IPS-NIHi11 (cell line): Measurements from ENCODE around the gene PREX1.

Experiments
- DNase-seq: peaks from one replicate; pipeline ENCODE4 v3.0.0; 2012; ENCODE audit warnings: mixed read lengths, low spot score

PREX1 gene

DNA sequence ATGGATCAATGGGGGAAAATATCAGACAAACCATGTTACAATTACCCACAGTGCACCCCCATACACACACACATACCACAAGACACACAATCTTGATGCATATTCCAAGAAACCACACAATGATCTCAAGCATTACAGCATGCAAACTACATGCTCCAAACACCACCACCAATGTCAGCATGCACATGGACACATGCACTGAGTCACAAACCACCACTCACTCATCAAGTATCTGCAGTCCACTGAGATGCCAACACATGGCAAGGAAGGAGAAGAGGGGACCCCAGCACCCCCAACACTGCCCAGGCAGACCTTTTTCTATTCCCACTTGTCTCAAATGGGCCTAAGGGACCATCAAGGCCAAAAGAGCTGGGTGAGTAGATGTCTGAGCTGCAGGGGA is 91.6 kb downstream of the PREX1 start:
- no peak for DNase-seq

DNA sequence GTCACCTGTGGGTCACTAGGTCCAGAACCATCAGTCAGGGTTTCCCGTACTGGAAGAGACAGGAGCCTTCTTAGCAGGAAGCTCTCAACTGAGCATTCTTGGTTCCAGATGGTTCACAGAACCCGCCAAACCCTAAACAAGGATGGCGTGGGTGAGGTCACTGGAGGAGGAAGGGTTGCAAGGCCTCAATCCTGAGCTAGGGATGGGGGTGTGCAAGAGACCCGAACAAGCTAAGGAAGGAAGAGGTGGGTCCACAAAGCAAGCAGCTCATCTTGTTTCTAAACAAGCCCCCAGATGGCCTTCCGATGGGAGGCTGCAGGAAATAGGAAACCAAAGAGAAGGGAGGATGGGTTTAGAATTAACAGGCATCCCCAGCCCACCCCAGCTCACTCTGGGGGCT is 92.7 kb downstream of the PREX1 start:
- DNase-seq, result no peak

DNA sequence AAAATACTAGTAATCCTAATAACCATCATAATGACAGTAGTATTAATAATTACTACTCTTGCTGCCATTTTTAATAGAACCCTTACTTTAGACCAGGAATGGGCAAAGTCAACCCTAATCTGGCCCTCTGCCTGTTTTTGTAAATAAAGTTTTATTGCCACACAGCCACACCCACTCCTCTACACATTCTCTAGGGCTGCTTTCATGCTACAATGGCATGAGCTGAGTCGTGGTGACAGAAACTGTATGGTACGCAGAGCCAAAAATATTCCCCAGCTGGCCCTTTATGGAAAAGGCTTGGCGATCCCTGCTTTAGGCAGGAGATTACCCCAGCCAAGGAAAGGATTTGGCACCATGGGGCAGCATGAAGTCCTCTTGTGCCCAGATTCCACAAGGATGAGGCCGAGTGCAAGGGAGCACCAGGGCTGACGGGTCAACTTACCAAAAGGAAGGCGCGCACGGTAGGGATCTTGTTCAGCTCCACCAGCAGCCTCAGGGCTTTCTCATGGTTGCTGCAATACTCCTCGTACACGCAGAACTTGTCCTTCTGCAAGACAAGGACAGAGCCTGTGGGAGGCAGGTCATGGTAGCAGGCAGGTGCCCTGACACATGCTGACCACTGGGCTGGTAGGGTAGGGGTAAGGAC is 93.6 kb downstream of the PREX1 start:
- DNase-seq, result no peak

DNA sequence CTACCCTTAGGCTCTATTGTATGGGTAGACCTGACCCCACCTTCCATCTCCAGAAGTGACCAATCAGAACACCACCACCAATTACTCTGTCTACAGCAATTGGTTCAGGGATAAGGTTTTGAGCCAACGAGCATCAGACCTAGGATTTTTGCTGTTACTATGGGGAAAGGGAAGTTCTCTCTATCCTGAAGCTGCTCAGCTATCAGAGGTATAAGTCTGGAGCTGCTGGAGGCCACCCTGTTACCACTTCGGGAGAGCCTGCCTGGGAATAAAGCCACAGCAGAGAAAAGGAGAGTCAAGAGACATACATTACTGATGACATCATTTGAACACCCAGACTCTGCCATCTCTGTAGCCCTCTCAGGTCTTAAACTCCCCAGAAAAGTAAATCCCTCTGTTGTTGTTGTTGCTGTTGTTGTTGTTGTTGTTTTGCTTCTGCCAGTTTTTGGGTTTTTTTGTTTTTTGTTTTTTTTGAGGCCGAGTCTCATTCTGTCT is 94.5 kb downstream of the PREX1 start:
- no peak for DNase-seq

DNA sequence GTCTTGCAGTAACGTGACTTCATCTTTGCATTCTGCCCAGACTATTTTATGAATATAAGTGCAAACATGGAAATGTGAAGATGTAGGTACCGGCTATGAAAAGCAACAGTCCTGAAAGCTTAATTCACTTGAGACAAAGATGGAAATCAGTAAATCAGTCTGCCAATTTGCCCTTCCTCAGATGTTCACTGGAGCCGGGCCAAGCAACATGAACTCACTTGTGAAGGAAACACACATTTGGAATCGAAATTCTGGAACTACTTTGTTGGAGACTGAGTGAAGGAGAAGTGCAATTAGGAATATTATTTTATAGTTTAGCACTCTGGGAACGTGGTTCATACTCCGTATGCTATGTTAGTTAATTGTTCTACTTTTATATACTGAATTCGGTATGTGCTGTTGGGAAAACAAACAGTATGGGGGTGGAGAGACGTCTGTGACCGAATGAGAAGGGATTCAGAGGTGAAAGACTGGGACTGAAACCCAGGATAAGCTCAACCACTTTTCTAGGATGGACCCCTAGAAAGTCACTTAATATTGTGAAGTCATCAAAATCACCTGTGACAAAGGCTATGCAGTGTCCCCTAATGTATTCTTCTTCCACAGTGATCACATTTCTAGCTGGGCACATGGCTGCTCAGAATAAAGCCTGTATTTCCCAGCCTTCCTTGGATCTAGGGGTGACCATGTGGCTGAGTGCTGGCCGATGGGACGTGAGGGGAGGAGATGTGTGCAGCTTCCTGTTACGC is 95.5 kb downstream of the PREX1 start:
- DNase-seq, result no peak

DNA sequence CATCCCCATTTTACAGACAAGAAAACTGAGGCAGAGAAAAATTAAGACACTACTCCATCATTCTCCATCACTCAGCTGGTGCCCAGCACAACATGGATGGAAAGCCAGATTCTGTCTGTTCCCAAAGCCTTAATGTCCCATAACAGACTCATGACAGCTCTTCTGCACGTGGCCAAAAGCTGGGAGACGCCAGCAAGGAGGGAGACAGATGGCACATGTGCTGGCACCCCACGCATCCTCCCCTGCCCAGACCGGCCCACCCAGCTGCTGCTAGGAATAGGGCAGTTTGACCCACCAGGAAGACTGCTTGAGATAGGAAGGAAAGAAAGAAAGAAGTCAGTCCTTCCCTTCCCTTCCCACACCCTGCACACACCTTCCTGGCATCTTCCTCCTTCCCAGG is 96.3 kb downstream of the PREX1 start:
- no peak for DNase-seq

DNA sequence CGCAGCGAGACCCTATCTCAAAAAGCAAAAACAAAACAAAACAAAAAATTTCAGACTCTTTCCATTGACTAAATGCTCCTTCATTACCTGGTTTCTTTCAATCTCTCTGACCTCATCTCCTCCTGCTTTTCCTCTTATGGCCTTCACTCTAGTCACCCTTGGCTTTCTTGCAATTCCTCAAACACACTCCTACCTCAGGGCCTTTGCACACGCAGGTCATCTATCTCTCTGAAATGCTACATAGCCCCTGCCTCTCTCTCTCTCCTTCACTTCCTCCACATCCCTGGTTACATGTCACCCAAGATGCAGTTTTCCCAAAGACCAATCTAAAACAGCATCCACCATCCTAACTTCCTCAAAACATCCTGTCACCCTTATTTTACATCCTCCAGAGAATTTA is 96.8 kb downstream of the PREX1 start:
- no peak for DNase-seq

DNA sequence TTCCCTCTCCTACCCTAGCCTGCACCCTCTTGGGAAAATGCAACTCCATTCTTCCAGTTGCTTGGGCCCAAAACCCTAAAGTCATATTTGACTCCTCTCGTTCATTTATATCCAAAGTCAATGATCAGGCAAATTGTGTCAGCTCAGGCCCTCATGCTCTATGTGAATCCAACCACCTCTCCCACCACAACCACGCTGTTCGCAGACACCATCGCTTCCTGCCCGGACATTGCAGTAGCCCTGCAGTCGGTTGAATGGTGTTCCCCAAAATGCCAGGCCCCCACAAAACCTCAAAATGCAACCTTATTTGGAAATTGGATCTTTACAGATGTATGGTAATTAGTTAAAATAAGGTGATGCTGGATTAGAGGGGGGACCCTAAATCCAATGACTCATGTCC is 98.3 kb downstream of the PREX1 start:
- DNase-seq, result no peak

DNA sequence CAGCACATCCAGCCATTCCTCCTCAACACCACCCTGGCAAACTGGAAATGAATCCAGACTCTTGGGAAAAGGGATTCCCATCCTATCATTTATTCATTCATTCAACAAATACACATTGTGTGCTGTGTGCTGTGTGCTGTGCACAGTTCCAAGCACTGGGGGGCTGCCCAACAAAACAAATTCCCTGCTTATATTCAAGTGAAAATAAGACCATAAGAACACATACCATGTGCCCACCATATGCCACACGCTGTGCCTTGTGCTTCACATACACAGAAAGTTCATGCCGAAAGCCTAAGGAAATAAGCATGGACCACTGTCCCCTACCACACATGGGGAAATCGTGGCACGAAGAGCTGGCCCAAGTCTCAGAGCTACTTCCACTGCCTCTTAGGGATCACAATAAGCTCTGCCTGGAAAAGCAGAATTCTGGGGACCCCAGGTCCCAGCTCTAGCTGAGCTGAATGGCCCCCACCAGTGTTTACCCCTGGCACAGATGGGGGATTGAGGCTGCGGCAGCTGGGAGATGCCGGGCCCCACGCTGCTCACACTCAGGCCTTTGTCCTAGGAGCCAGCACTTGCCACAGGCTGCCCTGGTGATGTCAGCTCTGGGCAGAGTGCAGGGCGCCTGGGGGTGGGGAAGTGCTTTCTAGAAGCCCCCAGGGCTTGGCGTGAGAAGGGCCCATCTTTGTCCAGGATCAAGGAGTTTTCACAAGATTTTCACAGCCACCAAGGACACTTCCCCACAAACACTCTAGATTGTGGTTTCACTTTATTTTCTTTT is 99.6 kb downstream of the PREX1 start:
- no peak for DNase-seq

DNA sequence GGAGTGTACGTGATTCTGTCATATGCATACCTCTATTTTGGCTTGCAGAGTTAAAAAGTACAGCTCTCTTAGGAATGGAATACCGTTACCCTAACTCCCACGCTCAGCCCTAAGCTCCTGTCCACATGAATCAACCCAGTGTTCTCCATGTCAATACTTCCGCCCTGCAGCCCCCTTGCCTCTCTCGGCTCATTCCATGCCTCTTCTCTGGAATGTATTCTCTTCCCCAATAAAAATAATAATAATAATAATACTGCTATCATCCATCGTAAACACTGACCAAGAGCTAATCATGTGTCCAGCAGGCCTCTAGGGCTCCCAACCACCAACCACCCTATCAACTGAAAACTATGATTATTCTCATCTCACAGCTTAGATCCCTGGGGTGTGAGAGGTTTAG is 100.6 kb downstream of the PREX1 start:
- no peak for DNase-seq

DNA sequence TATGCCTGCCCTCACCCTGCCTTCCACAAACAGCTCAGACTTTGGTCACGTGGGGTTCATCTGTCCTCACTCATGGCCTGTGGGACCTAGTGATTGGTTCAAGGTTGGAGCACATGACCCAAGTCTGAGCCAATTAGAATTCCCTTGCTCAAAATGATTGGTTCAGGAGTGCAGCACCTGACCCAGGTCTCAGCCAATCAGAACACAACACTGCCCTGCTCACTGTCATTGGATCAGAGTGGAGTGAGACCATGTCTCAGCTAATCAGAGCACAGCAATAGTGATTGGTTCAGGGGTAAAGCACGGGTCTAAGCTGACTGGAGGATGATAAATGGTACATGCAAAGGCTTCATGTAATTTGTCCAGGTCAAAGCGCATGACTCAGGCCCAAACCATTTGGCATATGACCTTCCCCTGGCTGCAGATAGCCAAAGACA is 102.2 kb downstream of the PREX1 start:
- peak; percentile 51 for DNase-seq

DNA sequence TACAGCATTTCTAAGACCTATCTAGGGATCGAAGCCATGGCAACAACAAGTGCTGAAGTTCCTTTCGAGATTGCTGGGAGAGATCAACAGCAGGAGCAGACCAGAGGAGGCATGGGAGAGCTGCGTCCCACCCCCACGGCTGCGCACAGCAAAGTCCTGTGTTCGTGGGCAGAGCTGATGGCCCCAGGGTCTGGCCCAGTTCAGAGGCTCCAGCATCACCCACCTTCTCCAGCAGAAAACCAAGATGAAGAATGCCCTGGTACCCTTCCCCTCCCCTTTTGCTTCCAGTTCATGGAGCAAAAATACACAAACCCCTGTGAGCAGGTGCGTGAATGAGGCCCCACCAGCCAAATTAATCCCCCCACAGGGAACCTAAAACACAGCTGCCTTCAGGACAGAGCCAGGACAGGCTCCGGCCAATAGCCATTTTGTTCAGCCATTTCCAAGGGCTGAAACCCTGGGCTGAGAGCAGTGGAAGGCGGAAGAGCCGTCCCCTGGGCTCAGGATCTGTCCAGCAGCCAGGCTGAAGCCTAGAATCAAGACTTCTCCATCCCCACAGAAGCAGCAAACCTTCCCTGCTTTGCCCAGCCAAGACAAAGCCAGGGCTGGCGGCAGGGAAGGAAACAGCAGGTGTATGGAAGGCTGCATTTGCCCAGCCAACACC is 102.8 kb downstream of the PREX1 start:
- no peak for DNase-seq

DNA sequence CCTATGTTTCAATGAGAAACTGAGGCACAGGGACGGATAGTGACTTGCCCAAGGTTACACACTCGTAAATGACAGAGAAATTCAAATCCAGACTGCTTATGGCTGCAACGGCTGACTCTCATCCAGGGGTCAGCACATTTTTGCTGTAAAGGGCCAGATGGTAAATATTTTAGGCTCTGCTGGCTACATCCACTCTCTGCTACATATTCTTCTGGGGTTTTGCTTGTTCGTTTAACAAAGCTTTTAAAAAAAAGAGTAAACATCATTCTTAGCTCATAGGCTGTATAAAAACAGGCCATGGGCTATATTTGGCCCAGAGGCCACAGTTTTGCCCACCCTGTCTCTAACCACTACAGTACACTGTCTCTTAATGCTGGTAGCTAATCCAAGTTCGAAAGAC is 103.4 kb downstream of the PREX1 start:
- no peak for DNase-seq

DNA sequence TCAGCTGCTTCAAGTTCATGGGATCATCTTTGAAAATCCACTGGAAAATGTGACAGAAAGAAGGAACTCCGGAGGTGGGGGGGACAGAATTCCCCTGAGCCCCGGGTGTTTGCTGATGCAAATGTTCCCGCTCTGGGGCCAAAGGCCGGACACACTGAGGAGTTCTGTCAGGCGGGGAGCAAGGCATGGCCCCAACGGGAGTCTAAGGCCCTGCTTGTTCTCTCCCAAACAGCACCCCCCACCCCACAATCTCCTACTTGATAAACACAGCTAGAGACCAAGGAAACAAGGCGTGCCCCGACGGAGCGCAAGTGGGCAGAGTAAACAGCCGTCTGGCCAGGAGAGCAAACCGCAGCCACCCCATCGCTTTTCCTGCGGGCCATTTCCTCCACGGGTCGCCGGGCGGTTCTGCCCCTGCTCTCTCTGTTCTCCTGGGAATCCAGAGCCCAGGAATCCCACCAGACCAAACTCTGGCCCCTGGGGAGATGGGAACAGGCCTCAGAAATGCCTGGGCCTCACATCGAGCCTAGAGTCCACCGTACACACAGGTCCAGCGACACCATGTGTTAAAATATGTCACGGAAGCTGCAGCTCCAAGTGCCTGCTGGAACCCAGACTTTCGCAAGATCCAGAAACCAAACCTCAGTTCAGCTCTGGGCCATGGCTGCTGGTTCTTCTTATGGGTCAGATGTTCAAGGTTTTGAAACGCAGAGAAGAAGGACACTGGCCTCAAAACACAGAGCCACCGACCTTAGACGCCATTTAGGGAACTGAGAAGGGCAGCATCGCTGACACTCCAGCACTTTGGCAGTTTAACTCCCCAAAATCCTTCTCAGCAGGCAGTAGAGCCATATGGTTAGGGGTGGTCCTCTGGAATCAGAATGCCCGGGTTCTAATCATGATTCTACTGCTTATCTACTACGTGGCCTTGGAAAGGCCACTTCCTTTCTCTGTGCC is 104.2 kb downstream of the PREX1 start:
- DNase-seq, result no peak

DNA sequence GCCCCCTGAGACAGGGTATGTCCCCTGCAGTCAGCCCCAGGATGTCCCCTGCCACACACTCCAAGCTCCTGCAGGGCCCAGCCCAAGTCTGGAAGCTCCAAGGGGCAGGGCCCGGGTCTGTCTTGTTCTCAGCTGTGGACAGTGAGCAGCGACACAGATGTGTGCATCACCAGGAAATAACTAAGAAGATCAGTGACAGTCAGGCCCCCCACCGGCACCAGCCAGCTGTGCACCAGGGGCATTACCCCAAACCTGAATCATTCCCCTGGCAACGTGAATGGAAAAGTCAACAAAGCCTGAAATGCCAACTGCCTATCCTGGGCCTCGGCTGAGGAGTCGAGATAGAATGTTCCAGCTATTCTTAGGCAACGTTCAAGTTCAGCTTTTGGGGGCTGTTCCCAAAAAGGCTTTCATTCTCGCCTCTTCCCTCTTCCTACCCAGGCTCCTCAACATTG is 105.0 kb downstream of the PREX1 start:
- DNase-seq, result no peak

DNA sequence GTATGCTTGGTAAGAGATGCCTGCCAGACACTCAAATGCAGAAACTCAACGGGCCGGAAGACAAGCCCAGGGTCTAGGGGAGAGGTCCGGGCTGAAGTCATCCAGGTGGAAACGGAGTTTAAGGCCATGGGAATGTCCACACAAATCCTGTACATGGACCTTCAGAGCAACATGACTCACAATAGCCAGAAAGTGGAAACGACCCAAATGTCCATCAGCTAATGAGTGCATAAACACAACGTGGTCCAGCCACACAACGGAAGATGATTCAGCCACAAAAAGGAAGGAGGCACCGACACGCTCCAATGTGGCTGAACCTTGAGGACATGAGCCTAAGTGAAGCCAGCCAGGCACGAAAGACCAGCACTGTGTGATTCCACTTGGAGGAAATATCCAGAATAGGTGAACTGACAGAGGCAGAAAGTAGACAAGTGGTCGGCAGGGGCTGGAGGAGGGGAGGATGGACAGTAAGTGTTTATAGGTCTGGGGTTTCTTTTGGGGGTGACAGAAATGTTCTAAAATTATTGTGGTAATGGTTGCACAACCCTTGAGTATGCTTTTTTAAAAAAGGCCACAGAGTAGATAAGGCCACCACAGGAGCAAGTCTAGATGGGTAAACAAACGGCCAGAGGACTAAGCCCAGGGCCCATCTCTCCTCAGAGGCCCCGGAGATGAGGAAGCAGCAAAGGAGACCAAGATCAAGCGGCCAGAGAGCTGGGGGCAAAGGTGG is 105.6 kb downstream of the PREX1 start:
- DNase-seq, result no peak

DNA sequence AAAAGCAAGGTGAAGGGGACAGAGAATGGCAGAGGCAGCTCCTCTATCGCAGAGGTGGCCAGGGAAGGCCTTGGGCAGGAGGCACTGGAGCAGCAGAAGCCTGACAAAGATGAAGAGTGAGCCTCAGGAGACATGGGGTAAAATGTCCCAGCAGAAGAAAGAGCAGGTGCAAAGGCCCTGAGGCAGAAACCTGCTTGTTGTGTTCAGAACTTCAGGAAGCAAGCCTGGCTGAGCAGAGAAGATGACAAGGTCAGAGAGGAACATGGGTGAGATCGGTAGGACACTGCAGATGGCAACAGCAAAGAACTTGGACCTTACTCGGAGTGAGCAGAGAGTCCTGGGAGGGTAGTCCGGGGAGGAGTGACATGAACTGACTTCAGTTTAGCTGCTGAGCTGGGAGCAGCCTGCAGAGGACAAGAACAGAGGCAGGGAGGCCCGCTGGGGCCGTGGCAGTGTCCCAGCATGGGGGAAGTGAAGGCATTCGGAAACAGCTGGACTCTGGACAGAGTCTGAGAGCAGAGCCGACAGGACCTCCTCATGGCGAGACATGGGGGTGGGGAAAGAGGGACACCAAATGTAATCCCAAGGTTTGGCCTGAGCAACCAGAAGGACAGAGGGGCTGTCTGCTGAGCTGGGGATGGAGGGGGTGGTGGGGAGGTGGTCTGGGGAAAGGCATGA is 106.3 kb downstream of the PREX1 start:
- DNase-seq, result no peak

DNA sequence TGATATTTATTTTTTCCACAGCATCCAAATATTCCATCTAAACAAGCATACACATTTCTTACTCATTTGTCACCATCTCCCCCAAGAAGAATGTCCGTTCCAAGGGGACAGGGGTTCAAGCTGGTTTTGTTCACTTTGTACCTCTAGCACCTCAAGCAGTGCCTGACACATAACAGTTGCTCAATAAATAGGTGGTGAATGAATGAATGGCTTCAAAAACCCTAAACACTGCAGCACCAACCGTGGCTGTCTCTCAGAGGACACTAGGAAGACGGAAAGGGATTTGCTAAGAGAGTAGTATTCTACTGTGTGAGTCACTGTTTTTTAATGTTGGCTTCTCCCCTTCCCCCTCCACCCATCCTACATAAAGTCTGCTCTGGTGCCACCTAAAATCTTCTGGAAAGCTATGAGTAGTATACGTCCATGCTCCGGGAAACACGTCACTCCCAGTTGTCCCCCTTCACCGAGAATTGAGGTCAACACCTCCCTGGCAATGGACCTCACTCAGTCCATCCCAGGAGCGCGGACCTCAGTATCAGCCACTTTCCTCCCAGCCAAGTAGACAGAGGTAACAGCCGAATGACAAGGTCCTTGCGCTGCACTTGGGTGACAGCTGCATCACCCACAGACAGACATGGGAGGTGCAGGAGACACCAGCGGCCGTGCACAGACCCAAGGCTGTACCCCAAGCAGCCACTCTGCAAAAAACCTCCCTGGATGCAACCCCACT is 107.4 kb downstream of the PREX1 start:
- no peak for DNase-seq

DNA sequence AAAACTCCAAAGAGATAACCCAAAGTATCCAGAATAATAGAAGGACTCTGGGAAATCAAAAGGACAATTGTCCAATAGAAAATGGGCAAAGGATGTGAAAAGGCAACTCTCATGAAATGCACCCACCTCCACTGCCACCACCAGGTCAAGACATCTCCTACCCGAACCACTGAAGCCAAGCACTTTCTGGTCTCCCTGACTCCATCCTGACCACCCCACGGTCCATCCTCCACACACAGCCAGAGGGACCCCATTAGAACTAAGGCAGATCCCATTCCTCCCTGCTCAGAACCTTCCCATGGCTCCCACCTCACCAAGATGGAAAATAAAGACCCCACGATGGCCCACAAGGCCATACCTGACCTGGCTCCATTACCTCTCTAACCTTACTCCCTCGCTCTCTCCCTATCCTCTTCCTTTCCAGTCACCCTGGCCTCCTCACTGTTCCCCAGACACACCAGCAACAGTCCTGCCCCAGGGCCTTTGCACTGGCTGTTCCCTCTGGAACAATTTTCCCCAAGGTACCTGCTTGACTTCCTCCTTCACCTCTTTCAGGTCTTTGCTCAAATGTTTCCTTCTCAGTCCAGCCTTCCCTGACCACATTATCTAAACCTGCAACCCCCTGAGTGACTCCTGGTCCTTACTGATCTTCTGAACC is 108.1 kb downstream of the PREX1 start:
- DNase-seq, result no peak
